H1 (cell line): ENCODE results near the gene TEX30. TPM values are rescaled to one million over a fixed set of nuclear protein-coding genes. Genes with fewer than 3 reads are reported as not detected.

Source experiments
- CTCF ChIA-PET: fragments of 300-600 bp; sonication (Branson Sonifier 250); formaldehyde crosslinking; loops from one replicate; lab custom pipeline; 2021; ENCODE audit not compliant: partially characterized antibody; lab: Charles Lee
- POLR2A ChIA-PET: fragments of 300-600 bp; sonication (Branson Sonifier 250); formaldehyde crosslinking; loops from one replicate; lab custom pipeline; 2021; ENCODE audit warnings: inconsistent platforms; ENCODE audit not compliant: partially characterized antibody; lab: Charles Lee
- DNase-seq, 2 experiments: peaks; one replicate each; pipeline versions ENCODE4 v3.0.0 to v3.0.0-alpha.2; 2010 to 2022; ENCODE audit warnings: low spot score in 2 of 2, low read depth in 1 of 2, mixed read lengths in 1 of 2
- FAIRE-seq: peaks from 2 replicates; lab custom pipeline; 2011; peaks lifted over from hg19 to GRCh38; lab: Jason Lieb, UNC
- H2AFZ ChIP-seq: 2 replicates; pipeline ENCODE4 v1.8.1; 2012; ENCODE audit warnings: low read length, inconsistent platforms
- H2AK5ac ChIP-seq: 2 replicates; pipeline ENCODE4 v1.6.1; 2013; ENCODE audit warnings: low read depth, low read length
- H2BK120ac ChIP-seq: replicated peaks from 2 replicates; pipeline ENCODE3; 2013; ENCODE audit warnings: low read depth, low read length, inconsistent platforms
- H2BK12ac ChIP-seq: 2 replicates; pipeline ENCODE4 v1.6.1; 2013; ENCODE audit warnings: low read depth, low read length
- H2BK15ac ChIP-seq: 2 replicates; pipeline ENCODE4 v1.6.1; 2013; ENCODE audit warnings: low read length
- H2BK20ac ChIP-seq: 2 replicates; pipeline ENCODE4 v1.6.1; 2013; ENCODE audit warnings: low read length
- H2BK5ac ChIP-seq: 2 replicates; pipeline ENCODE4 v1.6.1; 2013; ENCODE audit warnings: low read depth, low read length
- H3K14ac ChIP-seq: 2 replicates; pipeline ENCODE4 v1.6.1; 2013; ENCODE audit warnings: inconsistent platforms; ENCODE audit not compliant: insufficient read length
- H3K18ac ChIP-seq: 2 replicates; pipeline ENCODE4 v1.6.1; 2013; ENCODE audit warnings: low read length; ENCODE audit errors: extremely low read depth
- H3K23ac ChIP-seq: 2 replicates; pipeline ENCODE4 v1.6.1; 2013; ENCODE audit warnings: inconsistent platforms; ENCODE audit not compliant: insufficient read length
- H3K23me2 ChIP-seq: 2 replicates; pipeline ENCODE4 v1.6.1; 2013; ENCODE audit warnings: low read depth, low read length
- H3K27ac ChIP-seq: 2 replicates; pipeline ENCODE4 v1.6.1; 2011; ENCODE audit warnings: low read depth, low read length, inconsistent platforms
- H3K27me3 ChIP-seq, 4 experiments: replicated peaks in 1 of 4; 1 replicate in 1 of 4; 2 replicates in 3 of 4; pipeline versions ENCODE4 v1.6.1 to v1.8.1; 2011 to 2013; ENCODE audit warnings: low read length in 3 of 4, mild to moderate bottlenecking in 3 of 4, inconsistent platforms in 2 of 4, mixed read lengths in 2 of 4, moderate library complexity in 1 of 4; ENCODE audit not compliant: control insufficient read depth in 3 of 4, insufficient read depth in 3 of 4; ENCODE audit errors: extremely low read depth in 1 of 4
- H3K36me3 ChIP-seq, 4 experiments: 2 replicates each; pipeline versions ENCODE4 v1.6.1 to v1.8.1; 2011 to 2013; ENCODE audit warnings: mild to moderate bottlenecking in 4 of 4, low read length in 3 of 4, moderate library complexity in 2 of 4, control low read depth in 1 of 4, inconsistent platforms in 1 of 4; ENCODE audit not compliant: insufficient read depth in 4 of 4, control insufficient read depth in 2 of 4
- H3K4ac ChIP-seq: replicated peaks from 2 replicates; pipeline ENCODE3; 2013; ENCODE audit warnings: low read length, low read depth, mixed read lengths, inconsistent platforms; ENCODE audit not compliant: insufficient read length
- H3K4me1 ChIP-seq, 4 experiments: replicated peaks in 1 of 4; 1 replicate in 1 of 4; 2 replicates in 3 of 4; pipeline versions ENCODE4 v1.6.1 to v1.8.1; 2011 to 2013; ENCODE audit warnings: low read length in 3 of 4, inconsistent platforms in 2 of 4, mixed read lengths in 1 of 4; ENCODE audit not compliant: insufficient read depth in 4 of 4, control insufficient read depth in 3 of 4
- H3K4me2 ChIP-seq, 2 experiments: 2 replicates each; pipeline versions ENCODE4 v1.6.1 to v1.8.1; 2011 to 2013; ENCODE audit warnings: low read depth in 2 of 2, low read length in 2 of 2, control low read depth in 1 of 2, inconsistent platforms in 1 of 2, mild to moderate bottlenecking in 1 of 2; ENCODE audit not compliant: insufficient read depth in 1 of 2
- H3K4me3 ChIP-seq, 4 experiments: fragments of 200-600, 300-600 bp in 1 of 4; sonication (generic), shearing (Covaris generic), sonication (Bioruptor Twin) in 1 of 4; 2 replicates each; pipeline versions ENCODE4 v1.5.1 to v1.8.1; 2011 to 2016; ENCODE audit warnings: low read length in 4 of 4, low read depth in 3 of 4, control low read depth in 2 of 4, inconsistent platforms in 2 of 4, mild to moderate bottlenecking in 2 of 4, mixed read lengths in 1 of 4, moderate library complexity in 1 of 4; ENCODE audit not compliant: insufficient read depth in 2 of 4; ENCODE audit errors: extremely low read depth in 1 of 4
- H3K56ac ChIP-seq: replicated peaks from 2 replicates; pipeline ENCODE3; 2013; ENCODE audit warnings: low read depth, mild to moderate bottlenecking, mixed read lengths, low read length, inconsistent platforms; ENCODE audit not compliant: insufficient read length
- H3K79me1 ChIP-seq: 2 replicates; pipeline ENCODE4 v1.6.1; 2013; ENCODE audit warnings: low read depth, low read length, control low read depth
- H3K79me2 ChIP-seq, 2 experiments: 2 replicates each; pipeline versions ENCODE4 v1.6.1 to v1.8.1; 2012 to 2013; ENCODE audit warnings: low read length in 2 of 2, mild to moderate bottlenecking in 2 of 2, inconsistent platforms in 1 of 2; ENCODE audit not compliant: insufficient read depth in 2 of 2, control insufficient read depth in 1 of 2
- H3K9ac ChIP-seq, 4 experiments: replicated peaks in 1 of 4; 1 replicate in 1 of 4; 2 replicates in 3 of 4; pipeline versions ENCODE4 v1.6.1 to v1.8.1; 2011 to 2013; ENCODE audit warnings: low read depth in 3 of 4, low read length in 3 of 4, control low read depth in 2 of 4, mild to moderate bottlenecking in 2 of 4, moderate library complexity in 2 of 4, inconsistent platforms in 1 of 4; ENCODE audit errors: extremely low read depth in 1 of 4
- H3K9me3 ChIP-seq, 2 experiments: 2 replicates each; pipeline versions ENCODE4 v1.6.1 to v1.8.1; 2012 to 2013; ENCODE audit warnings: mild to moderate bottlenecking in 2 of 2, moderate library complexity in 2 of 2, control low read depth in 1 of 2, inconsistent platforms in 1 of 2, low read depth in 1 of 2, low read length in 1 of 2, mixed read lengths in 1 of 2; ENCODE audit not compliant: insufficient read depth in 2 of 2
- H4K20me1 ChIP-seq, 2 experiments: replicated peaks in 1 of 2; 2 replicates each; pipeline versions ENCODE3 to v1.8.1; 2011 to 2013; ENCODE audit warnings: inconsistent platforms in 2 of 2, low read length in 2 of 2, mild to moderate bottlenecking in 1 of 2; ENCODE audit not compliant: insufficient read depth in 2 of 2, control insufficient read depth in 1 of 2
- H4K5ac ChIP-seq: 2 replicates; pipeline ENCODE4 v1.6.1; 2013; ENCODE audit warnings: low read length, low read depth, mixed read lengths, inconsistent platforms; ENCODE audit not compliant: insufficient read length
- H4K8ac ChIP-seq: 2 replicates; pipeline ENCODE4 v1.8.0; 2013; ENCODE audit warnings: mild to moderate bottlenecking, moderate library complexity, low read length, inconsistent platforms; ENCODE audit not compliant: insufficient read depth; ENCODE audit errors: extremely low read depth
- H4K91ac ChIP-seq: replicated peaks from 2 replicates; pipeline ENCODE3; 2013; ENCODE audit warnings: low read length, mixed read lengths, inconsistent platforms; ENCODE audit not compliant: insufficient read length
- BCL11A ChIP-seq, 2 experiments: IDR thresholded peaks; one replicate each; pipeline ENCODE4 v1.6.1; 2011; ENCODE audit warnings: low read depth in 2 of 2, low read length in 2 of 2, mild to moderate bottlenecking in 2 of 2
- CEBPB ChIP-seq: IDR thresholded peaks from 2 replicates; pipeline ENCODE4 v1.6.1; 2012; ENCODE audit warnings: low read depth, low read length
- EGR1 ChIP-seq: IDR thresholded peaks from 2 replicates; pipeline ENCODE4 v1.6.1; 2011; ENCODE audit warnings: low read depth, low read length, borderline replicate concordance
- NANOG ChIP-seq: IDR thresholded peaks from 2 replicates; pipeline ENCODE4 v1.6.1; 2011; ENCODE audit warnings: low read length, low read depth, mild to moderate bottlenecking, inconsistent platforms; ENCODE audit not compliant: insufficient read depth, poor library complexity, severe bottlenecking
- RFX5 ChIP-seq: IDR thresholded peaks from 2 replicates; pipeline ENCODE4 v1.6.1; 2011; ENCODE audit warnings: low read depth, low read length, improper control_type of control experiment, borderline replicate concordance
- SP1 ChIP-seq: IDR thresholded peaks from 2 replicates; pipeline ENCODE4 v1.6.1; 2011; ENCODE audit warnings: low read depth, low read length
- SP2 ChIP-seq: IDR thresholded peaks from 2 replicates; pipeline ENCODE4 v1.6.1; 2012; ENCODE audit warnings: mild to moderate bottlenecking, low read length, inconsistent platforms
- SRF ChIP-seq: IDR thresholded peaks from 2 replicates; pipeline ENCODE4 v1.6.1; 2011; ENCODE audit warnings: mild to moderate bottlenecking, low read depth, low read length, moderate library complexity
- TBP ChIP-seq: IDR thresholded peaks from 2 replicates; pipeline ENCODE4 v1.6.1; 2011; ENCODE audit warnings: low read depth, low read length, improper control_type of control experiment
- polyA plus RNA-seq, 7 experiments: library from polyadenylated mRNA; depleted of rRNA in 3 of 7; stranded (reverse) in 5 of 7; unstranded in 2 of 7; fragments of >200 nt in 5 of 7; fragments of 200-250 nt in 2 of 7; gene quantifications; 1 replicate in 5 of 7; 2 replicates in 1 of 7; 4 replicates in 1 of 7; pipeline versions ENCODE4 v1.2.1 to v1.2.3, GENCODE V29; 2011 to 2013; ENCODE audit warnings: missing spikeins in 2 of 7, mixed read lengths in 2 of 7
- total RNA-seq: library from RNA; stranded (reverse); fragmentation: NEBNext Ultra II Directional; extraction: Animal tissue kit (Norgen Biotek cat#: 25700); gene quantifications from 2 replicates; pipeline ENCODE4 v1.2.1, GENCODE V29; 2021
- TF ChIP-seq, protein P1 (sequence below): IDR thresholded peaks from 2 replicates; pipeline ENCODE4 v1.6.1; 2012; ENCODE audit warnings: low read length, inconsistent platforms
- TF ChIP-seq, protein P2 (sequence below): IDR thresholded peaks from 2 replicates; pipeline ENCODE4 v1.6.1; 2011; ENCODE audit warnings: low read depth, mild to moderate bottlenecking, low read length; ENCODE audit not compliant: insufficient read depth

Gene TEX30
- total and polyA plus RNA-seq, 2 of the 8 experiments (the other 6 are each of a cell fraction or from before 2014, with no cell fraction given) = 6.5 to 10.3 TPM

DNA sequence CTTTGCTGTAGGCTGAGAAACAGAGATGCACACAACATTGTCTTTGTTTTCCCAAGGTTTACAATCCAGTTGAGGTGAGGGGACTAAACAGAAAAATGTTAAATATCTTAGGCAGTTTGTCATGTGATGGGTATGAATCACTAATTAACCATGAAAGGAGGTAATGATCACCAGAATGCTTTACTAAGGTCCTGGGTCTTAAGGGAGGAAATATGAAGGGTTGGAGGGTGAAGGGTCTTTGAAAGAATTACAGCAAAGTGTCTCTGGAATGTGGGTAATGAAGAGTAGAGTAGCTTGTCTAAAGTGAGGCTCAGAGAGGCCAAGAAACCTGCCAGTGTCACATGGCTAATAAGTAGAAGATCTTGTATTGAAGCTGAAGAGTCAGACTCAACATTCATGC lies 44.3 kb upstream of the TEX30 start:
- no peak overlapping the region for H2BK15ac ChIP-seq
- no peaks in the 10 kb centered on the region for H3K79me1 ChIP-seq
- no peak overlapping the region for H3K4me2 ChIP-seq
- no peak overlapping the region for H3K4me3 ChIP-seq
- no peak overlapping the region for H2AK5ac ChIP-seq
- POLR2A ChIA-PET = no interaction called here
- no peak overlapping the region for H3K18ac ChIP-seq
- H2AFZ ChIP-seq = no peak overlapping the region
- no peak overlapping the region for H3K14ac ChIP-seq
- no peak overlapping the region for H4K8ac ChIP-seq
- H2BK20ac ChIP-seq = no peak overlapping the region
- DNase-seq = no peak
- no peak overlapping the region for H2BK120ac ChIP-seq
- H3K4ac ChIP-seq = no peak overlapping the region
- H2BK12ac ChIP-seq = no peak overlapping the region
- H3K79me2 ChIP-seq = no peaks in the 10 kb centered on the region
- H3K23ac ChIP-seq = no peak overlapping the region
- no peak for FAIRE-seq
- H2BK5ac ChIP-seq = no peak overlapping the region
- no peaks in the 10 kb centered on the region for H3K9me3 ChIP-seq
- H4K91ac ChIP-seq = no peak overlapping the region
- H3K9ac ChIP-seq = no peak overlapping the region
- peaks cover 2% of the 10 kb centered on the region; the same call in 1 of the 2 replicates for H3K23me2 ChIP-seq
- H3K4me1 ChIP-seq = no peaks in the 10 kb centered on the region
- H4K5ac ChIP-seq = no peak overlapping the region
- no peaks in the 10 kb centered on the region for H4K20me1 ChIP-seq
- no peak overlapping the region for H3K56ac ChIP-seq
- TF ChIP-seq SP1 (no peak), RFX5 (no peak), EGR1 (no peak), TBP (no peak), CEBPB (no peak), SRF (no peak), NANOG (no peak), BCL11A (IDR thresholded peaks at IDR 0.05; ENCODE audit: low read depth in 2 of 2, low read length in 2 of 2) (no peak), SP2 (no peak)
- TF ChIP-seq, protein P1, sequence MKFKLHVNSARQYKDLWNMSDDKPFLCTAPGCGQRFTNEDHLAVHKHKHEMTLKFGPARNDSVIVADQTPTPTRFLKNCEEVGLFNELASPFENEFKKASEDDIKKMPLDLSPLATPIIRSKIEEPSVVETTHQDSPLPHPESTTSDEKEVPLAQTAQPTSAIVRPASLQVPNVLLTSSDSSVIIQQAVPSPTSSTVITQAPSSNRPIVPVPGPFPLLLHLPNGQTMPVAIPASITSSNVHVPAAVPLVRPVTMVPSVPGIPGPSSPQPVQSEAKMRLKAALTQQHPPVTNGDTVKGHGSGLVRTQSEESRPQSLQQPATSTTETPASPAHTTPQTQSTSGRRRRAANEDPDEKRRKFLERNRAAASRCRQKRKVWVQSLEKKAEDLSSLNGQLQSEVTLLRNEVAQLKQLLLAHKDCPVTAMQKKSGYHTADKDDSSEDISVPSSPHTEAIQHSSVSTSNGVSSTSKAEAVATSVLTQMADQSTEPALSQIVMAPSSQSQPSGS = no peak
- TF ChIP-seq, protein P2, sequence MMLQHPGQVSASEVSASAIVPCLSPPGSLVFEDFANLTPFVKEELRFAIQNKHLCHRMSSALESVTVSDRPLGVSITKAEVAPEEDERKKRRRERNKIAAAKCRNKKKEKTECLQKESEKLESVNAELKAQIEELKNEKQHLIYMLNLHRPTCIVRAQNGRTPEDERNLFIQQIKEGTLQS = no peak
- CTCF ChIA-PET = interaction anchor here (2.3 kb wide), 1 partner anchor 18 kb away, joined by 12 read pairs; no protein-coding TSS in a partner anchor
- H3K27ac ChIP-seq = no peak overlapping the region
- no peaks in the 10 kb centered on the region for H3K27me3 ChIP-seq
- H3K36me3 ChIP-seq = no peaks in the 10 kb centered on the region; a peak in 2 of 8 replicates
